Measurements from ENCODE around the gene HSD17B1.
"Not testable (repeated sequence)": the region's sequence is repeated elsewhere in the genome, so short reads cannot be mapped to it uniquely, and the experiment has no call there.

HSD17B1 gene, protein sequence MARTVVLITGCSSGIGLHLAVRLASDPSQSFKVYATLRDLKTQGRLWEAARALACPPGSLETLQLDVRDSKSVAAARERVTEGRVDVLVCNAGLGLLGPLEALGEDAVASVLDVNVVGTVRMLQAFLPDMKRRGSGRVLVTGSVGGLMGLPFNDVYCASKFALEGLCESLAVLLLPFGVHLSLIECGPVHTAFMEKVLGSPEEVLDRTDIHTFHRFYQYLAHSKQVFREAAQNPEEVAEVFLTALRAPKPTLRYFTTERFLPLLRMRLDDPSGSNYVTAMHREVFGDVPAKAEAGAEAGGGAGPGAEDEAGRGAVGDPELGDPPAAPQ

DNA sequence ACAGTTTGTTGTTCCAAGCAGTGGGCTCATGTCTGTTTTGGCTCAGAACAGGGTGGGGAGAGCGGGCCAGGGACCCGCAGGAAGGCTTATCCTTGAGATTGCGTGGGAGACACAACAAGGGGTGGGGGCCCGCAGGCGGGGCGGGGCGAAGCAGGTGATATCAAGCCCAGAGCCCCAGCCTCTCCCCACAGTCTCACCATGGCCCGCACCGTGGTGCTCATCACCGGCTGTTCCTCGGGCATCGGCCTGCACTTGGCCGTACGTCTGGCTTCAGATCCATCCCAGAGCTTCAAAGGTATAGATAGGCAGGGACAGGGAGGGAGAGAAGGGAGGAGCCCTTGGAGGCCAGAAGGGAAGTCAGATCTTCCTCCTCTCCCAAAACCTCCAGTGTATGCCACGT lies at the start of gene HSD17B1:
Gene HSD17B1 (plus strand): TSS at position 188 of the 400 bp plus-strand sequence. CDS start 11 bp downstream, at position 199.
- DNase-seq (ENCODE audit: low read depth in 2 of 2) = not testable (repeated sequence)

DNA sequence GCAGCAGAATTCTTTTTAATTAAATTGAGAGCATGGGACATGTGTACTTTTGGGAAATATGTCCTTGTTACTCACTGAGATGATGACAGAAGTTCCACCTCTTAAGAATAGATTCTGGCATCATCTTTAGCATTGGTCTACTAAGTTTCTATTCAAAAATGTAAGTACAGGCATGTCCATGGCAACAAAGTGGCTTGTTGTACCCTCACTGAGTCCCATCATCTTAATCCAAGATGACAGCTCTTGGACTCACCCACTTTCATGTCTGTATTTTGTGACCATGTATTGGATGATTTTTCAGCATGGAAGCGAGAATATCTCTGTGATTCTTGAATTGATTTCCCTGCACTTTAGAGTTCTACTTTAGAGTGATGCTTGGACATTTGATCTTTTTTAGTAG lies 49.8 kb upstream of the HSD17B1 start:
- no peak for DNase-seq (ENCODE audit: low read depth in 2 of 2)

DNA sequence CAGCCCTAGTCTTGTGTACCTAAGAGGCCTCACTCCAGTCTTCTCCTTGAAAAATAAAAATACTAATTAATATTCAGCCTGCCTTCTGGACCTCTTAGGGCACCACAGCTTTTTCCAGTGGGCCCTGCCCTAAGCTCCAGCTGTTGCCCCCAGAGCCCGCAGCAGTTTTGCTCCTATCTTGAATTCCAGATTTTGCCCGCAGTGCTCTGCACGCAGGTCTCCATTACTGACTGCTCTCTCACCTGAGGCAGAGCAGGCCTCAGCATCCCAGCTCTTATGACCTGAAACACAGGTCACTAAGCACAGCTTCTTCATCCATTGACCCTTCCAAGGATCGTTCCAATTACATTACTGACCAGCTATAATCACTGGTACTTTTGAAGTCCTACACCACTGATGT lies 45.1 kb upstream of the HSD17B1 start:
- DNase-seq (ENCODE audit: low read depth in 2 of 2) = no peak

DNA sequence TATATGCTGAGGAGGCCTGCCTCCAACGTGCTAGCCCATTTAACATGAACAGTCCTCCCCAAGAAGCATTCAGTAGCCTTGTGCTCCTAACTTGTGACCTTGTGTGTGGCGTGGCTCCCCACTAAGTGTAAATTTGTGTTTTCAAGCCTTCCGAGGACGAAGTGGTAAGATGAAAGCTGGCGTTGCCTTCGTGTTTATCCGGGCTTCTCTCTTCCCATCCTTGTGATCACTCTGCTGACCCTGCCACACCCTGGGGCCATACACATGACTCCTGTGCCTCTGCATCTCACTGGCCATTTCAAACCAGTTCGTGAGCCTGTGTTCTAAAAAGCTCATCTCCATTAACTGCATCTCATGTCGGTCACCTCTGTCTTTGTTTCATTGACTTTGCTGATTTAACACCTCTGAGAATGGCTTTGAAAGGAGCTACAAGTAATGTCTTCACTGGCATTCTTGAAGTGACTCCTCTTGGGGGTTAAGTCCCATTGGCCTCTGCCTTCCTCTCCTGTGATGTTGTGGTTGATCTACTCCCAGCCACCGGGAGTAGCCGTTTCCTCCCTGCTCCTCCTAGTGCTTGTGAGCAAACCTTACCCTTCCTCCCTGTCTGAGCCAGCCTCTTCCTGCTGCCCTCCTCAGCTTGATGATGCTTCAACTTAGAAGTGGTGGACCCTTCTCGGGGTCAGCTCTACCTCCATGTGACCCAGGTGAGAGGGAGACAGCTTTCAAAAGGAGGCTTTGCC lies 44.1 kb upstream of the HSD17B1 start:
- DNase-seq (ENCODE audit: low read depth in 2 of 2) = no peak

DNA sequence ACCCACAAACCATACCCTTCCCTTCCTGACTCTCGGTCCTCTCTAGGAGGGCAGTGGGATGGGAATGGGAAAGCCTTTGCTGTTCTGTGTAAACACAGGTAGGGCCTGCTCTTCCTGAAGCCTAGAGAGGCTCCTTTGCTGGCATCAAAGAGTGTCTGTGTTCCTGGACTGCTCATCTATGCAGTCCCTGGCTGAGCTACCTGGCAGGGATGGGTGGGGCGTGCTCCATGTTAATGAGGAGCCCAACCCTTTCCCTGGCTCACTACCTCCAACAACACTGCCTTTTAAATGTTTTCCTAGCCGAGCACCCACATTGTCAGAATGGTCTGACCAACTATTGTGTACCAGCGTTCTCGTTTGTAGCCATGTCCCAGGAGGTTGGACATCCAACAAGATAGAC lies 43.3 kb upstream of the HSD17B1 start:
- no peak for DNase-seq (ENCODE audit: low read depth in 2 of 2)

DNA sequence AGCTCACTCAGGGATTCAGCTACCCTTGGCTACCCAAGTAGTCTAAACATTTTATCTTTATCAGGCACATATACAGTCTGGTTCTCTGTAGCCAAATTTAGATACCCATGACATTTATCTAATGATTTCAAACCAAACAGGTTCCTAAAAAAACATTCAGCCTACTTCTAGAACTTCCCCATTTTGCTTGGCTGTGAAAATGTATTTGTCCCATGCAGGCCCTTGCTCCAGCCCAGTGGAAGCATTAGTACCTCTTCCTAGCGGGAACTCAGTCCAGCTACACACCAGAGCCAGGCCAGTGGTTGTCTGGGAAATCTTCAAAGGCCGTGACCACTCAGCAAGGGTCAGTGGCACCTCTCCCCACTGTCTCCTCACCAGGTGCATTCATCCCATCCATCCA lies 42.9 kb upstream of the HSD17B1 start:
- no peak for DNase-seq (ENCODE audit: low read depth in 2 of 2)

DNA sequence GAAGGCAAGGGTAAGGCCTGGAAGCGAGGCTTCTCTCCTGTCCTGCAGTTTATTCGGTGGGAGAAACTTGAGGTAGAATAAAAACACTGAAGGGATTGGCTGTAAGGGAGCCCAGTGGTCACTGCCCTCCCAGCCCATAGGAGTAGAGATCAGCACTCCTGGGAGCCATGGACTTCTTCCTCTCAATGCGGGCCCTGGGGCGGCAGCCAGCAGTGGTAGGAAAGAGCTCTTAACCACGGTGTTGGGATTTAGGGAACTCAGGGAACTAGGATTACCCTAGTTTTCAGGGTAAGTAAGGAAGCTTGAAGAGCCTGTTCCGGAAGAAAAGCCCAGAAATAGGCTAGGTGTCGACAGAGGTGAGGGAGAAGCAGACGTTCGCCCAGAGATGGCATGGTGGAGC lies 40.5 kb upstream of the HSD17B1 start:
- no peak for DNase-seq (ENCODE audit: low read depth in 2 of 2)

DNA sequence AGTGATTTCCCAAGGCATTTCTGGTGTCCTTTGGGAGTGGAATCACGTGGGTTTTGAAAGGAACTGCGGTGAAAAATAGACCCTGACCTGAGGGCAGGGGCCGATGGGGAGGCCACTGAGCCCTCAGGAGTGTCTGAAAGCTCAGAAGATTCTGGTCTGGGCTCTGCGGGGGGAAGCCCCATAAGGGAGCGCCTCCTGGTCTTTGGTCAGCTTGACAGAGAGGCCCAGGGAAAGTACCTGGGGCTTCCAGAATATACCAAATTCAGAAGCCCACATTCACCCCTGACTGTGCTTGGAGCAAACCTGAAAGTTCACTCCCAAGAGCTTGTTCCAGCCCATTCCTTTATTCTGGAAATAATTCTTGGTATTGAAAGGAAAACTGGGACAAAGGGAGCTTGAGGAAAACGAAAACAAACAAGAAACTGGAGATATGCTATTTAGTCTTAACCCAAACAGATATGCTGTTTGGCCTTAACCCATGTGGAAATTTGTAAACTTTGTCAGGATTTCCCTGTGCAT lies 39.9 kb upstream of the HSD17B1 start:
- DNase-seq (ENCODE audit: low read depth in 2 of 2) = no peak

DNA sequence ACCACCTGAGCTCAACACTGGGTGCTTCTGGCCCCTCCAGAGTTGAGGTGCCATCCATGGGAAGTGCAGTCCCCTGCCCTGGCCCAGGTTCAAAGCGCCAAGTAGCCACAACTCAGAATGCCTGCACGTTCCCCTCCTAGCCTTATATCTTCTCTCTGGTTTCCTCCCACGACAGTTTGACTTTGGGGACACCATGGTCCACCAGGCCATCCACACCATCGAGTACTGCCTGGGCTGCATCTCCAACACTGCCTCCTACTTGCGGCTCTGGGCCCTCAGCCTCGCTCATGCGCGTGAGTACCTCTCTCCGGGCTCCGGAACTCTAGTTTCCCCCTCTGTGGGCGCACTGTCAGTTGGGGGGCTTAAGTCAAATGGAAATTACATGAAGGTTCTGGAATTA lies 39.0 kb upstream of the HSD17B1 start:
- no peak for DNase-seq (ENCODE audit: low read depth in 2 of 2)

DNA sequence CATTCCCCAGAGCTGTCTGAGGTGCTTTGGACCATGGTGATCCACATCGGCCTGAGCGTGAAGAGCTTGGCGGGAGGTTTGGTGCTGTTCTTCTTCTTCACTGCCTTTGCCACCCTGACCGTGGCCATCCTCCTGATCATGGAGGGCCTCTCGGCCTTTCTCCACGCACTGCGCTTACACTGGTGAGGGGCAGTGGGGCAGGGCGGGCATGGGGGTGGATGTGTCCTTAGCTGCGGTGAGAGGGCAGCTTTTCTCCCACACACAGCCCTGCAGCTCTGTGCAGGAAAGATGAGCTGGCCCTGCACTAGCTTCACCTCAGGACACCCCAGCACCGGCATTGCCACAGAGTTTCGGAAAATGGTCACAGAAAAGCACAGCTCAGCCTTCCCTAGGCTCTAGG lies 38.4 kb upstream of the HSD17B1 start:
- DNase-seq (ENCODE audit: low read depth in 2 of 2) = no peak

DNA sequence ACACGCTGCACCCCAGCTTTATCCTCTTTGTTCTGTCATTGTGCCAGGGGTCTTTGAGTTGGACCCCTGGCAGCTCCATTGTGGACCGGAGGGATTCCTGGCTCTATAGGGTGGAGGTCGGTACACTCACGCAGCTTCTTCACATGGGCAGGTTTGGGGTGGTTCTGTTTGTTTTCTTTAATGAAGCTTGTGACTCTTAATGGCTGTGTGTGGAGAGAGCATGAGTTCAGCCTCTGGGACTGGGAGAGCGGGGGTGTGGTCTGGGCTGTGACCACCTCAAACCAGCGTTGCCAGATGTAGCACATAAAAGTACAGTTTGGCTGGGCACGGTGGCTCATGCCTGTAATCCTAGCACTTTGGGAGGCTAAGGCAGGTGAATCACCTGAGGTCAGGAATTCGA lies 37.9 kb upstream of the HSD17B1 start:
- no peak for DNase-seq (ENCODE audit: low read depth in 2 of 2)

DNA sequence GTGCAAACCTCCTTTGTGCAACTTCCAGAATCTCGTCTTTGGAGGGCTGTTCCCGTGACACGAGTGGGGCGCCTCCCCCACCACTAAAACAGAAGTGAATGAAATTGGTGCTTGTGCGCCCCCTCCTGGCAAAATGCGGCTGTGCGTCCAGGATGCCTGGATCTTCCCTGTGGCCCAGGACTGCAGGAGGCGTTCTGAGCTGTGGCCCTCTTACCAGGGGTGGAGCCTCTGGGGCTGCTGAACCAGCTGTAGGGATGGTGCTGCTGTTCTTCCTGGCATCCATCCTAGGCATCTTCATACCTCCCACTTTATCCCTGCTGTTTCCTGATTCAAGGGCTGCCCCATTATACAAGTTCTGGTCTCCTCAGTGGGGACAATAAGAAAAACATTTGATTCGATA lies 35.2 kb upstream of the HSD17B1 start:
- peak; percentile 58 to 74 for DNase-seq (ENCODE audit: low read depth in 2 of 2)

DNA sequence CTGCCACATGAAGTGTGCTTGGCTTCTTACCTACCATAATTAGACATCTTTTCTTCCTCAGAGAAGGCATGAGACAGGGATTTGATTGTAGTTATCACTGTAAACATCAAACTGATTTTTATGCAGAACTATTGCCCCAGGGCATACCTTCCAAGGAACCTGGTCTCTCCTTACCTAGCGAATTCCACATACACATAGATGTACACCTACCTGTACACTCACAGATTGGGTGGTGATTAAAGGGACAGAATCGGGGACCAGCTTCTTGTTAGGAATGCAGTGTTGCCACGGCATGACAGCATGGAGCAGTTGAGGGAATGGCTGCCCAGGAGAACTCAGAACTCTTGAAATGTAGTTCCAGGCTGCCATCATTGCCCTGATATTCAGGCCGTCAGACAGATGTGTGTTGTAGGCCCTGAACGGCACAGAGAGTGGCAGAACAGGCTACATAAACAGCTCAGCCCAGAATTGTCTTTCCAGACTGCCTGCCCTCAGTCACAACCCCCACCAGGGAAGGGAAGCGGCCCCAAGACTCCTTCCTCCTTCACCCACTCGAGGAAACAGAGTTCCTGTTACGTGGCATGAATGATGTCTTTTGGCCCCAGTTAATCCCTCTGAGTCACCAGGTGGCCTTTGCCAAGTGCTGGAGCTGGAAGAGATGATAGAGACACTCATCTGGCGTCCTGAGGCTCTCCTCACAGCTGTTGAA lies 34.5 kb upstream of the HSD17B1 start:
- DNase-seq (ENCODE audit: low read depth in 2 of 2) = no peak

DNA sequence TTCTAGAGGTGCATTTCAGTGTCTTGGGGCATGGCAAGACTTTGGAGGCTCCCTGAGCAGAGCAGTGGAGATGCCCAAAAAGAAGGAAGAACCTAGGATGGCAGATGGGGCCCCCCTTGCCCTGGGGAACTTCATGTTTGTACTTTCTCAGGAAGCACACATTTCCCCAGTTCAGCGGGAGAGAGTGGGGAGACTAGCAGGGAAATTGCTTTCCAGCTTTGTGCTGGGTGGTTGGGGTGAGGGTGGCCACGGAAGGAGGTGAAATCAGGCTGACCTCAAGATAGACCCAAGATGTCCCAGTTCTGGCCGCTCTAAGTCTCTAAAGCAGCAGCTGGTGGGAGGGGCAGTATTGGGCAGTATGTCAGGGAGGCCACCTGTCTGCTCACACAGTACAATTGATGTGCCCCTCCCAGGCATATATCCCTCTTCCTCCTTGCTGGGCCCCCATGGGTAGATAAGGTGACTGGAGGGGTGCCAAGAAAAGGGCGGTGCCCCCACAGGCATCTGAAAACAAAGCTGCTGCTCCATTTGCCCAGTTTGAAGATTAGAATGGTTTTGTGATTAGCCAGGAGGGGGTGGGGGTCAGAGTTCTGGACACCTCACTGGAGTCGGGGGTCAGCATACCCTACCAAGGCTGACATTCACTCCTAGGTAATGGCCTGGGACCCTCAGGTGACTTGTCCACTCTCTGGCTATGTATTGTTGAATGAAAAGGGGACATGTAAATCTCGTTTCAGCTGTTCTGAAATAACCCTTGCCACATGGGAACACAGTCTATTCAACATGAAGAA lies 33.8 kb upstream of the HSD17B1 start:
- no peak for DNase-seq (ENCODE audit: low read depth in 2 of 2)

DNA sequence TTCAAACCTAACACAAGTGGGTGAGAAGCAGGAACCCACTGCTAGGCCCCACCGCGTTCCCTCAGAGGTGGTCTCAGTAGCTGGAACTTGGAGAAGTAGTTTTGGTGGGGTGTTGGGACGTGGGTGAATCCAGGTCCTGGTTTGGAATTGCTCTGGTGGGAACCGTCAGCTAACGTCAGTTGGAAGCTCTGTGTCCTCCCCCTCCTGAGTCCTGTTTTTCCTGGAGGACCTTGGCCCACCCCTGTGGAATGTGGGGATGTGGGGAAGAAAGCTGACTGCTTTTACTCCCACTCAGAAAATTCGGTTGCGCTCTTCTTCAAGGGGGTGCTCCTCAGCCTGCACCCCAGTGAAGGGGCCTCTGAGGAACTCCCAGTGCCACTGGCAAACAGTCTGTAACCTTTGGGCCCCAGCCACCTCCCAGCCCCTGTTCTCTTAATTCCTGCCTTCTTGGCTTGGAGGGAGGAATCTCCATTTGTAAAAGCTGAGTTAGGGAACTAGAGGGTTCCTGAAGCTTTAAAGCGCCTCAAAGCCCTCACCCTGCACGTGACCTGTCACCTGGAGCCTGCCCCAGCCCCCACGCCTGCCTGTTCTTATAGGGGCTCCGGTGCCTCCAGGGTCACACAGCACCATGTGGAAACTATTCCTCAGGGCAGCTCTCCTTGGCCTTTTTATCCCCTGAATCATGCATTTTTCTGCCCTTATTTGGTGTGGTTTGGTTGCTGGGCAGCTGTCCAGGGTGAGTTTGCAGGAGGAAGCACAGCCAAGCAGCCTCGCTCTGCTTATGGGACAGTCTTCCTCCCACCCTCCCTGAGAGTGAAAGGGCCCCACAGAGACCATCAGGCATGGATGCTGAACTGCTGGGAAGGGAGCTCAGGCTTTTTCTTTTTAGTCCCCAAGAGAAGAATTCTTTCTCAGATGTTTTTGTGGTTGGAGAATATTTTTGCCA lies 32.9 kb upstream of the HSD17B1 start:
- no peak for DNase-seq (ENCODE audit: low read depth in 2 of 2)

DNA sequence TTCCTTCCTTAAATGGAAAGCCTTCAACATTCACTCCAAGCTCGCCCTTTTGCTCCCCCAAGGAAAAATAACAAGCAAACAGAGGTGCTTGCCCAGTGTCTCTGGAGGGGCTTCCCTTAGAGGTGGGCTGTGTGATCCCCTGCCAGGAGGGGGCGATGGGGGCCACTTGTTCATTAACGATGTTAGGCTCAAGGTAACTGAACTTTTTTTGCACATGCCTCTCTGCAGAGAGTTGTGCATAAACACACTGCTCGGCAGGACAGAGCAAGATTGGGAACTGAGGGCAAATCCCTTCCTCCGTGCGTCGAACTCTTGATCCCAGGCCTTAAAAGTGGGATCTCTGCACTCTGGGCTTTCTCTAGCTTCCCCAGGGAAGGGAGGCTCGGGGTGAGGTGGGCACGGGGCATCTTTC lies 32.2 kb upstream of the HSD17B1 start:
- DNase-seq (ENCODE audit: low read depth in 2 of 2) = no peak

DNA sequence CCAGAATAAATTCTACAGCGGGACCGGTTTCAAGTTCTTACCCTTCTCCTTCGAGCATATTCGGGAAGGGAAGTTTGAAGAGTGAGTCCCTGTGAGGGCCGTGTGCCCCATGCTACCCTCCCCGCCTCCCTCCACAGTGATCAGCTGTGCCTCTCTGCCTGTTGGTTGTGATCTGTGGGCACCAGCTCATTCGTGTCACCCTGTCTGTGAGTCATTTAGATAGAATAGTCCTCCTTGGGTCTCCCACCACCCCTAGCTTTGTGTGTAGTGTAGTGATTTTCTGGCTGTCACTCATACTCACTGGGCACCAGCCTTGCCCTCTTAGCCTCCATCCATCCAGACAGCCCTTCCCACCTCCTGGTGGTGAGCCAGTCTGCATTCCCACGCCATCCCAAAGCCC lies 31.7 kb upstream of the HSD17B1 start:
- no peak for DNase-seq (ENCODE audit: low read depth in 2 of 2)

DNA sequence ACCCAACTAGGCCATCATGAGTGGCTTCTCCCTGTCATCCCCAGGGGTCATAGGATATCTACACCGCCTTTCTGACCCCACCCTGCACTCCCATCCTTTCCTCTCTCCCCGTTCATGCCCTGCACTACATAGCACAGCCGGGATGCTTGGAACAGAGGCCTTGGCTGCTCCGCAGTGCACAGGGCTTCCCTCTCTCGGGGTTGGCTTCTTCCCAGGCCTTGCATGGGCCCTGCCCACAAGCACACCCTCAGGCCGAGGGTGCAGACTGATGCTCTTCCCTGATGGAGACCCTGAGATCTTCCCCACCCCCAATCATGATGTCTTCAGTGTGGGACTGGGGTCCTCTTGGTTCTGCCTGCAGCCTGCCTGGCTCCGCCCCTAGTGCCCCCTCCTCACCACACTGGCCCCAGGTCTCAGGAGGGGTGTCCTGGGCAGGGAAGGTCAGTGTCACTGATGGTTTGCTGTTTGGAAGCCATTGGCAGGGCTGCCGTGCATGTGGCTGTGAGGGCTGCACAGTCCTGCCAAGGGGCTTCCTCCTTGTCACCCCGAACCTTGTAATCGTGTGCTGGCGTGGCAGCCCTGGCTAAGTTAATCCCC lies 31.0 kb upstream of the HSD17B1 start:
- DNase-seq (ENCODE audit: low read depth in 2 of 2) = no peak

DNA sequence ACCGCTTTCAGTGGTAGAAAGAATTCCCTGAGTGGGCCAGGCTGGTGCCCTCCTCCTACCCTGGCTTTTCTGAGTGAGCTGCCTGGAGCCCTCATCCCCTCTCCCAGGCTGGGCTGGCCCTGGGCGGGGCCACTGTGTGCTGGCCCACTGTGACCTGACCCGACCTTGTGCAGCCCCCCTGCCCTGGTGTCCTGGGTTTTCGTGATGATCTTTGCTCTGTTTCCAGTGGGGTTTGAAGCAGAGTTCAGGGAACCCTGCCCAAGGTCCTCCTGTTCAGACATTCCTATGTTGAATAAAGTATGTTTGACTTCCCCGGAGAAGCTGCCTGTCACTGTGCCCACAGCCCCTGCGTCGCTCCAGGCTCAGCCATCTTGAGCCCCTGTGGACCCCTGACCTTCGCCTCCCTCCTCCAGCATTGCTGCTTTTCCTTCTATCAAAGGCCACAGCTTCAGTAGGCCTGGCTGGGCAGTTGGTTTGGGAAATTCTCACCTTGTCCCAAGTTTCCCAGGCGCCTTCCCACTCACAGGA lies 30.4 kb upstream of the HSD17B1 start:
- DNase-seq (ENCODE audit: low read depth in 2 of 2) = no peak

DNA sequence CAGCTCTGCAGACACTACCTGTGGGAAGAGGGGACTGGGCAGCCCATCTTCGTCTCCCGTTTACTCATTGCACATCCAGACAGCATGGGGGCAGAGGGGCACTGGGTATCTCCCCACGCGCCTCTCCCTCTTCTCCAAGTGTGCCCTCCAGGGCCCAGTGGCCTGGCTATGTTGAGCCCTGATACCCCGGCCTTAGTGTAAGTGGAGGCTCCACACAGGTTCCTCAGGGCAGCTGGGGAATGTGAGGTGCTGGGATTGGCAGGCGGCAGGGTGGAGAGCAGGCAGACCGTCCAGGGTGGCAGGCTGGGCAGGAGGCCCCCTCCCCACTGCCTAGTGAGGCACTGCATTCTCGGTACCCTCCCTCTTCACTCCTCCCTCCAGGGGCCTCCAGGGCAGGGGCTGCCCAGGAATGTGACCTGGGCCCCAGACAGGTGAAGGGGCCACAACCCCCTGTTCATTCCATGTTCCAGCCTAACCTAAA lies 29.9 kb upstream of the HSD17B1 start:
- DNase-seq (ENCODE audit: low read depth in 2 of 2) = no peak

Measured in stimulated activated CD4-positive, alpha-beta T cell treated with anti-CD3 and anti-CD28 coated beads, Interleukin-15, amount 100 ng/mL, for 48 hours (primary cell).